NCI-H2196 treated with DMSO at 0.1 percent for 48 hours (cell line): Measurements from ENCODE around the gene CSF2.

Experiments used
- DNase-seq: peaks from one replicate; lab custom pipeline; 2025; ENCODE audit not compliant: unreplicated experiment; lab: John Stamatoyannopoulos, UW

CSF2 gene

DNA sequence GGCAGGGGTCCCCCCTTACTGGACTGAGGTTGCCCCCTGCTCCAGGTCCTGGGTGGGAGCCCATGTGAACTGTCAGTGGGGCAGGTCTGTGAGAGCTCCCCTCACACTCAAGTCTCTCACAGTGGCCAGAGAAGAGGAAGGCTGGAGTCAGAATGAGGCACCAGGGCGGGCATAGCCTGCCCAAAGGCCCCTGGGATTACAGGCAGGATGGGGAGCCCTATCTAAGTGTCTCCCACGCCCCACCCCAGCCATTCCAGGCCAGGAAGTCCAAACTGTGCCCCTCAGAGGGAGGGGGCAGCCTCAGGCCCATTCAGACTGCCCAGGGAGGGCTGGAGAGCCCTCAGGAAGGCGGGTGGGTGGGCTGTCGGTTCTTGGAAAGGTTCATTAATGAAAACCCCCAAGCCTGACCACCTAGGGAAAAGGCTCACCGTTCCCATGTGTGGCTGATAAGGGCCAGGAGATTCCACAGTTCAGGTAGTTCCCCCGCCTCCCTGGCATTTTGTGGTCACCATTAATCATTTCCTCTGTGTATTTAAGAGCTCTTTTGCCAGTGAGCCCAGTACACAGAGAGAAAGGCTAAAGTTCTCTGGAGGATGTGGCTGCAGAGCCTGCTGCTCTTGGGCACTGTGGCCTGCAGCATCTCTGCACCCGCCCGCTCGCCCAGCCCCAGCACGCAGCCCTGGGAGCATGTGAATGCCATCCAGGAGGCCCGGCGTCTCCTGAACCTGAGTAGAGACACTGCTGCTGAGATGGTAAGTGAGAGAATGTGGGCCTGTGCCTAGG lies at the start of gene CSF2:
Gene CSF2 (plus strand): TSS at position 559 of the 783 bp plus-strand sequence. CDS start 35 bp downstream, at position 594.
- DNase-seq = no peak

DNA sequence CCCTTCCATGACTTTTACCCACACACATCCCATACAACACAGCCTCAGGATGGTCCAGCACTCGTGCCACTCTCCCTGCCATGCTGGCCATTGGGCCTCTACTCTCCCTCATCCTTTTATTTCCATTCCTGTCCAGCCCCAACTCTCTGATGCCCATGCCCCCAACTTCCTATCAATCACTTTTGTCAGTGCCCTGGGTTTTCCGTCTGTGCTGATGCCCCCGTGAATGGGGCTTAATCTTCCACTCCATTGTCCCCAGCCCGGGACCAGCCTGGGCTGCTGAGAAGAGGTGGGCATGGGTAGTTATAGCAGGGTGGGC lies 49.5 kb upstream of the CSF2 start:
- no peak for DNase-seq

DNA sequence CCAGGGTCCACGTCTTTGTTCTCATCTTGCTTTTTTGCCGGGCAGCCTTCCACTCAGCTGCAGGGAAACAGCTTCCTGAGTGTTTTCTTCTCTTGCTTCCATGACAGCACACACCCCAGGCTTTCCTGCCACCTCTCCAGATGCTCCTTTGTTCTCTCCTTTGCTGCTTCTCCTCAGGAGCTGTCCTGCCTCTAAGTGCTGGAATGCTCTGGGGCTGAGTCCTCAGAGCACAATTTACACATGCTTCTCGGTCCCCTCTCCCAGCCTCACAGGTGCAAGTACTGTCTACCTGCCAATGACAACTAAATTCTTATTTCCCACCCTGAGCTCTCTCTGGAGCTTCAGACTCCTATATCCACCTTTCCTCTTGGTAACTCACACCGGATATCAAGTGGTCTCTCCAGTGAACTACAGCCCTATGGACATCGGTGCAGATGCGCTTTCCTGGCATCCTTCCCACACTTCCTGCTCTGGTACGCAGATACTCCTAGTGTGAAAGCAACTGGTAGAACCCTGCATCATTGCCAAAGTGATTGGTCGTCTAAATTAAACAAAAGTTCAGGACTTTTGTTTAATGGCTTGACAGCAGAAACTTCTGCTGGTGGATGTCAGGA lies 48.7 kb upstream of the CSF2 start:
- DNase-seq = no peak

DNA sequence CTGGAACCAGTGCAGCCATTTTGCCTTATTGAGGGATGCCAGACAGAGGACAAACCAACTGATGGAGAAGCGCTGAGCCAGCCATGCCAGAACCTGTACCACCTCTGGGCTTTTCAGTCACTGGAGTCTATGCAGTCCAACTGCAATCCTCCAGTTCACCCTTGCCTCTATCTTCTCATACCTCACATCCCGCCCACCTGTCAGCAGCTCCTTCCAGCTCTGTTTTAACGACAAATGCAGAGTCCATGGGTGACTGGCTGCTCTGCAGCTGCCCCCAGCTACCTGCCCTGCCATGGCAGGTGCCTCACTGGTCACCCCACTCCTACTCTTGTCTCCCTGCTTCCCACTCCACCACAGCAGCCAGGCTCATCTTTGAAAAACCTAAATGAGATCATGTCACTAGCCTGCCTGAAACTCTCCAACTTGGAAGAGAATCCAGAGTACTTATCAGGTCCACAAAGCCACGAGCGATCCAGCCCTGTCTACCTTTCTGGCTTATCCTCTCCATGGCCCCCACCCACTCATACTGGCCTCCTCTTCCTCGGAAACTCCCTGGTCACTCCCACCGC lies 48.1 kb upstream of the CSF2 start:
- no peak for DNase-seq

DNA sequence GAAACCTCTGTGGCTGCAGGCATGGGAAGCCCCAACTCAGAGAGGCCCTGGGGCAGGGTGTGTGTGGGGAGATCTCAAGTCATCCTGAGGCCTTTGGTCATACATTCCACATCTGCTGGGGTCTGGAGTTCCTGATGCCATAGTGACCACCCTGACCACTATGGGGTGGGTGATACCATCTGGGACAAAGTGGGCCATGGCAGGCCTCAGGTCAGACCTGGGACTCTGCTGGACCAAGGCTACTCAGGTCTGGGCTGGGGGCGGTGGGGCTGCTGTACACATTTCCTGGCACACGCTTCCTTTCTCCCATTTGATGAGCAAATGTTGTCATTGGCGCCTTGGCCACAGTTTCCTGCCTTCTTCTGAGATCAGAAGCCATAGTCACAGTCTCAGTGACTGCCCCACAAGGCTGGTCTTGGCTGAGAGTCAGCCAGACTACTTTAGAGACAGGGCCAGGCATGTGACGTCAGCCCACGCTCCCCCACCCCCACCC lies 47.0 kb upstream of the CSF2 start:
- no peak for DNase-seq

DNA sequence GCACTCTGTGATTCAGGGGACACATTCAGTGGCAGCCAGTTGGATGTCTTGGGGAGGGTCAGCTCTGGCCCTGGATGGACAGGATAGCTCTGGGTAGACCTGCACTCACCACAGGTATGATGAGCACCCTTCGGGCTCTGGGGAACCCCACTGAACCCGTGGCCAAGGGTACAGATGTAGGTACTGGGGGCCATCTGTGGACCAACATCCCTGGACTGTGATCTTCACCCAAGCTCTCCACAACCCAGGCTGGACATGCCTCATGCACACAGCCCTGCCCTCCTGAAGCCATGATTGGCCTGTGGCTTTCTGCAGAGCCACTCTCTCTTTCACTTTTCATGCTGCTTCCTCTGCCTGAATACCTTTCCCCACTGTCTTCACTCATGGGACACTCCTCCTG lies 46.6 kb upstream of the CSF2 start:
- DNase-seq = no peak

DNA sequence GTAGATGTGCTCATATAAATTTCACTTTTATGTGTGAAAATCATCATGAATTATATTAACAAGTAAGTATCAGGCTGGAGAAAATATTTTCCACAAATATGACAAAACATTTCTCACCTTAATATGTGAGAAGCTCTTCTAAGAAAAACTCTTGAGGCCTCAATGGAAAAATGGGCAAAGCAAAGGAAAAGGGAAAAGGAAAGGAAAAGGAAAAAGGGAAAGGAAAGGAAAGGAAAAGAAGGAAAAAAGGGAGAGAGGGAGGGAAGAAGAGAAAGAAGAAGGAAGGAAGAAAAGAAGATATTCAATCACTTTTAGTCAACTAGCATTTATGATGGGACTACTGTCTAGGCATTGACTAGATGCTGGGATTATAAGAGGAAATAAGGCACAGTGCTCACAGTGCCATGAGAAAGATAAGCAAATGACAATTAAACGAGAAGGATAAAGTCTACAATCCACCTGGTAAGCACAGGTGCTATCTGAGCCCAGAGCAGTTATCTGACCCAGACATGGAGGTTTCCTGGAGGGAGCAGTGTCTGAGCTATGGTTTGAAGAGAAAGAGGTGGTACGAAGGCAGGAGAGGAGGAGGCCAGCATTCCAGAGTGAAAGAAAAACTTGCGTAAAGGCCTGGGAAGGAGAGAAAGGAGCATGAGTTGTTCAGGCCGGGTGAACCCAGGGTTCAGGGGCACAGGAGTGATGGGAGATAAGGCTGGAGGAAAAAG lies 43.8 kb upstream of the CSF2 start:
- DNase-seq = no peak

DNA sequence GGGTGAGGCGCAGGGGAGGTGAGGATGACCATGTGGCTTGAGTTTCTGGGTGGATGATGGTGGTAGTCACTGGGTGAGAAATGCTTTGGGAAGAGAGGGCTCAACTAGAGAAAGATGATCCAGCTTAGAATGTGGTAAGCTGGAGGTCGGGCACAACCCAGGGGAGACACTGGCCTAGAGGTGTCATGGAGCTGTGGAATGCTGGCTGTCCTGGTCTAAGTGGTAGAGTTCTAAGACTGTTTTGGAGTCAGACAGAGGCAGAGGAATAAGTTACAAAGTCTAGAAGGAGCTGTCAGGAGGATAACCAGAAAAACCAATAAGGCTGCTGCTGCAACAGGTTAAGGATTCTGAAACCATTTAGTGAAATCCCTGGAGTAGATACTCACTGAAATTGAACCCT lies 43.0 kb upstream of the CSF2 start:
- DNase-seq = no peak

DNA sequence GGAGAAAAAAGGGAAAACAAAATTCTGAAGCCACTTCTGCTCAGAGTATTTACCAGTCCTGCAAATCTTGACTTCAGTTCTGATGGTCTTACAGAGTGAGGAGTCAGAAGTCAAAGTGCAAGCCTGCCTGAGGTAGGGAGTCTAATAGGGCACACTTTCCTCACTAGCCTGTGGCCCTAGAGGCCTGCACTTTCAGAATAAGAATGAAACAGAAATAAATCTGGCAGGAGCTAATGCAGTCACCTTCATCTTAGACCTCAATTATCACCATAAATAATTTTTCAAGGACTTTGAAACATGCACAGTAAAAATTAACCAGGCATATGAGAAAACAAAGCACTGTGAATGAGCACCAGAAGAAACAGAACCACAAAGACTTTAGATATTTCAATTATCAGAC lies 41.4 kb upstream of the CSF2 start:
- no peak for DNase-seq

DNA sequence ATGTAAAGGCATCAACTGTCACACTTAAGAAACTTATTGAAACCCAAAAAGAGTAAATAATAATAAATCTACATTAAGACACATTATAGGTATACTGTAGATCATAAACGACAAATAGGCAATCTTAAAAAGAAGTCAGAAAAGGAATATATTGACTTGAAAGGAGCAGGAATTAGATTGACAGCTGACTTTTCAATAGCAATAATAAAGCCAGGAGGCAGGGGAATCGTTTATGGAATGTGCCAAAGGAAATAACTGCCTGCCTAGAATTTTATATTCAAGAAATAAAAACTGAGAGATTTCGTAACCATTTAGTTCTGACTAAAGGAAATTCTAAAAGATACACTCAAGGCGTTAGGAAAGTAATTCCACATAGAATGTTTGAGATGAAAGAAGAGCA lies 40.5 kb upstream of the CSF2 start:
- DNase-seq = no peak

DNA sequence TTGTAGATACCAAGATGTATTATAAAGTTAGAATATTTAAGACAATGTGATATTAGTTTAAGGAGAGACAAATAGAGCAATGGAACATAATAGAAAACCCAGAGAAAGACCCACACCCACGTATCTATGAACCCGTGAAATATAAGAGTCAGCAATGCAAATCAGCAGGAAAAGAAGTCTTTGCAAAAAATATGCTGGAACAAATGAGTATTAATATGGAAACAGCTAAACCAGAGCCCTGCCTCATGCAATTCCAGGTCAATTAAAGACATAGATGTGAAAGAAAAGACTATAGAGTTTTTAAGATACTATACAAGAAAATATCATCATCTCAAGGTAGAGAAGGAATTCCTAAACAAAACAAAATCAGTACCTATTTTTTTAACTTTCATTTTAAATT lies 36.2 kb upstream of the CSF2 start:
- DNase-seq = no peak

DNA sequence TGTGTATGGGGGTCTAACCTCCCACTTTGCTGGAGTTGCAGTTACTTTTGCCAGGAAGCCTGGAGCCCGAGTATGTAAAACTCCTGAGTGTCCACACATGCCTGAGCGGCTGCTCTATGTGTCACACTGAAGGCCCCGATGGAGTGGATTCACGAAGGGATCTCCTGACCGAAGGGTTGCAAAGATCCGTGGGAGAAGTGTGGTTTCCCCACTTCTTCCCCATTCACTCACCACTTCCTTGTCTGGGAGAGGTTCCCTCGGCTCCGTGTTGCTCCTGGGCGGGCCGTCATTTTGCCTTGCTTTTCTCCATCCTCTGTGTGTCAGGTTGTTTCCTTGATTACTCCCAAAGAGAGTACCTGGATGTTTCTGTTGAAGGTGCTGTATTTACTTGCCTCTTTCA lies 29.4 kb upstream of the CSF2 start:
- no peak for DNase-seq

DNA sequence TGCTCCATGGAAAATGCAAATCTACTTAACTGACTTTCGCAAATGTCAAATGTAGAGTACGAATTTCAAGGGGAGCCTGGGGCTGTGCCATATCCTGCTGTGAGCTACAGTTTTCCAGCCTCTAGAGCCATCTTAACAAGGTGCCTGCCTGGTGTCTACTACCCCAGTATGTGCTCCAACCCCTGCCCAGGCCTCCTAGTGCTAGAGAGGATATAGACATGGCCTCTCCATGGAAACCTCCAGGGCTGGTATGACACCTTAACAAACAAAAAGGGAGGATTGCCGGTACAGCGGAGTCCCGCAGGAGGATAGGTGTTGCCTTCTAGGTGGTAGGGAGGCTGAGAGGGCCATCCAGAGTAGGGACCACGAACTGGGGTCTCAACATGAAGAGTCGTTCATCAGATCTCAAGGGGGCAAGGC lies 26.7 kb upstream of the CSF2 start:
- DNase-seq = no peak

DNA sequence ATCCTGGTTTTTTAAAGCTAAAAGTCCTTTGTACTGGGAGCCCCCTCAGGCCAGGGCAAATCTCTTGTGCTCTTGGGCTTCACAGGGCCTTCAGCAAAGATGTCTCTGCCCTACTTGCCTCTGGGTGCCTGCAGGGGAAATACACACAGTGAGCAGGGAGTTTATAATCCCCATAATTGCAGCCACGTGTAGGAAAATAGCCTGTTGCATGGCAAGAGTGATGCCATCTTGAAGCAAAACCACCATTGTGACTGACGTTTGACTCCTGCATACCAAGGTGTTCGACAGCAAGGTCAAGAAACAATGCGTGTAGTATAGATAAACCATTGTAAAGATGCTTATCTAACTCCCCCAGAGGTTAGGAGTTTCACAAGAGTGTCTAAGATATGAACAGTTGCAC lies 24.5 kb upstream of the CSF2 start:
- no peak for DNase-seq

DNA sequence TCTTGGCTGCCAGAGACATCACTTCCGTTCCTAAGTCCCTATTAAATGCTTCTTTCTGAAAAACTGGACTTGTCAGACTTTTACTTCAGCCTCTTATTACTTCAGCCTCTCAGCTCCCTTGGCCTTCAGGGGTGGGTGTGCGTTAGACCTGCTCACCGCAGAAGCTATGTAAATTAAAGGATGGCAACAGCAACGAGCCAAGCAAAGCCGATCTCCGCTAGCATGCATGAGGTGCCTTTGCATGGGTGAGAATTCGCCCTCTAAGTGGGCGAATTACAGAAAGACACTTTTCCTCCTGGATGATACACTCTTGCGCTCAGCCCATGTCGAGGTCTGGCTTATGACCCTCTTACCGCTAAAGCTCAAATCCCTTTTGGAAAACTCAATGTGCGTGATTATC lies 24.0 kb upstream of the CSF2 start:
- DNase-seq = no peak

DNA sequence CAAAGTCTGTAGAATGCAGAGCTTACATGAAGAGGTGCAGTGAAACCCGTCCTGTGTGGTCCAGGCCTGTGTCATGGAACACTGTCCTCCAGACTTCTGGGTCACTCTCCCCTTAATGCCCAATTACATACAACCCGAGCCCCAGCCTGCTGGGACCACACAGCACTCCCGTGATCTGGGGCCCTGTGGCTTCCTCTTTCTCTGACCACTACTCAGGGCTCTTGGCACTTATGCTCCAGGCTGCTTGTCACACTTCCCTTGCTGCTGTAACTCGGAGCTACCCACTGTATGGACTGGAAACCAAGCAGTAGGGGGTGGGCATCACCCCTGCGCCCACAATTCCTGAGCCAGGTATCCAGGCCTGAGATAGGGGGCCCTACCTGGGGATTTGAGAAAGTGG lies 23.5 kb upstream of the CSF2 start:
- DNase-seq = no peak

DNA sequence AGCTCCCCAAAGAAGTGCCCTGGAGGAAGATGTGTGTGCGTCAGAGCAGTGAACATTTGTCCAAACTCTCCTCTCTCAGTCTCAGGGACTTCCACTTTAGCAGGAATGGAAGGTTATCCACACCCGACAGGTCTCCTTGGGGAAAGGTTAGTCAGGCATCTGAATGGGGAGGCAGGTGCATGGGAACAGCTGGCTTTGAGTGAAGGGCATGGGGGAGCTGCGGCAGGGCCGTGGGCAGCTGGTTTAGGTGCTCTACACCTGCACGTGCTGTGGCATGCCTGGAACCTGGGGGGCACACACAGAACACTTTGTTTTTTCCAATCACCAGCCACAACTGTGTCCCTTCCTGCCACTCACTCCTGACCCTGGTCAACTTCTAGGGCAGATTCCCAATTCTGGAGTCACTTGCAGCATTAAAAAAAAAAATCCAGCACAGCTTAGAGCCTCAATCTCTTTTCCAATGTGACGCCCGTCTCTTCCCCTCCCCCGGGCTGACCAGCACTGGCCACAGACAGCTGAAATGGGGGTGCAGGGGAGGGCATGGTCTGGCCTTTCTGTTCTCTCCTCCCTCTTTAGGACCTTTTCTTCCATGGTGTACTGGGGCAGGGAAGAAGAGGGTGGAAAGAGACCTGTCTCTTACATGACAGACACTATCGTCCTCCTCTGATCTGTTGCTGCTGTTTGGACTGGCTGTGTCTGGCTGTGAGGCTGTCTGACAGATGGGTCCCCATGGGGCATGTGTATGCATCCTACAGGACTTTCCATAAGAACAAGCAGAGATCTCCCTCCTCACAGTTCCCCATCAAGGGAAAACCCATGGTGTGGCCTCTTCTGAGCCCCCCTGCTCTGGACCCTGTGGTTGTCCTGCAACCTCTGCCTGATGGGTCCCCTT lies 22.7 kb upstream of the CSF2 start:
- DNase-seq = no peak

DNA sequence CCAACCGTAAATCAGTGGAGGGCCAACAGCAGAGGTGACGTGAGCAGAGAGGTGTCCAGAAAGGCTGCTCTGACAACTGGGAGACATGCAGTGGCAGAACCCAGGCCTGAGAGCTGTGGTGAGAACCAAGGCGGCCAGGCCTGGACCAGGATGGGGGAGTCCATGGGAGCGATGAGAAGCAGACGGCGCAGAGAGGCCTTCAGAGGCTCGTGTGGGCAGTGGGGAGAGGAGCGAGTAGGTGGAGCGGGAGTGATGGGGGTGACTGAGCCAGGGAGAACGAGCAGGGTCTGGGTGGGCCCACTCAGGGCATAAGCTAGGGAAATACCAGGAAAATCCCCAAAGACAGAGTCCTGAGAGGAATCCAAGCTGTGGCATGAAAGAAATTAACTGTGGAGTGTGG lies 21.1 kb upstream of the CSF2 start:
- DNase-seq = no peak

DNA sequence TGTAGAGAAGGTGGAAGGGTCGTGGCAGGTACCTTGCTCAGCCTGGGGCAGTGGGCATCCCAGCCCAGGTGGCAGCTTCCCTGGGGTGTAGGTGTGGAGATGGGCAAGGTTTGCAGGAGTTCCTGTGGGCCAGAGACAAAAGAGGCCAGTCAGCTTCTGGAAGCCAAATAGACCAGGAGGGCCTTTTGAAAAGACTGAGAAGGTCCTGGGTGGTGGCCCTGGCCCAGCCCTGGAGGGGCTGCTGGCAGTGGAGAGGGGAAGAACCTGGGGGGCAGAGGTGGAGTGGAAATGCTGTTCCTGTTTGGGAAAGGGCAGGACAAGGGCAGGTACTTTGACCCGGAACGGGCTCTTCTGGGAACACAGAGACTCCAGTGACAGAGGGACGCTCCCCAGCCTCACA lies 20.1 kb upstream of the CSF2 start:
- DNase-seq = no peak

DNA sequence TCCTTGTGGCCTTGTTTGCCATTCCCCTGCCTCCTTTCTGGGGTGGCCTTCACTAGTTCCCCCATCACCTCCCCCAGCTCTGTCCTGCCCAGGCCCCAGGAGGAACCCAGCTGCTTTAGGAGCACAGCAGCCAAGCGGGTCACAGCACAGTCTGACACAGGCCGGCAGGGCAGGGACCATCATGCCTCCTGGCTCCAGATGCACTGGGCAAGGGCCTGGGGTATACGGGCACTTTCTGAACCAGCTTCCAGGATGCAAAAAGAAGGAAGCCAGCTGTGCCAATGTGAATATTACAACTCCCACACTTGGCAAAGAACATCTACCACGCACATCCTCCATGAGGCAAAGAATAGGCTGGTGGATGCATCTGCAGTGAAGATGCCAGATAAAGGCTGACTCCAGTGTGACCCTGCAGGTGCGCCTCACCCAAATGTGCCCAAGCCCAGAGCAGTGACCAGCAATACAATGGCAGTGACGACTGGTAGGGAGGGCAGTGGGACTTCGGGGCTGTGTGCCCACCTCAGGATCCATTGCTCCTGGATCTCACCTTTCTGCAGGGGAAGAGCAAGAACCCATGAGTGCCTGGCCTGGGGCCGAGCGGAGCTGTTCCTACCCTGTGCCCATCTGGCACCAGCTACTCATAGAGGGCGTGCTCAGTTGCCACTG lies 19.4 kb upstream of the CSF2 start:
- DNase-seq = no peak
